ENCODE measurements around the gene DSTYK. TPM values are rescaled to one million over a fixed set of nuclear protein-coding genes. Genes with fewer than 3 reads are reported as not detected.
A peak's percentile ranks its signal among the peaks of the same experiment; 100 is the strongest.

DSTYK gene
- total and polyA plus RNA-seq, 2 donors (not counting 3 experiments of a cell fraction or from before 2014, with no cell fraction given) = 3.6 to 8.7 TPM

DNA sequence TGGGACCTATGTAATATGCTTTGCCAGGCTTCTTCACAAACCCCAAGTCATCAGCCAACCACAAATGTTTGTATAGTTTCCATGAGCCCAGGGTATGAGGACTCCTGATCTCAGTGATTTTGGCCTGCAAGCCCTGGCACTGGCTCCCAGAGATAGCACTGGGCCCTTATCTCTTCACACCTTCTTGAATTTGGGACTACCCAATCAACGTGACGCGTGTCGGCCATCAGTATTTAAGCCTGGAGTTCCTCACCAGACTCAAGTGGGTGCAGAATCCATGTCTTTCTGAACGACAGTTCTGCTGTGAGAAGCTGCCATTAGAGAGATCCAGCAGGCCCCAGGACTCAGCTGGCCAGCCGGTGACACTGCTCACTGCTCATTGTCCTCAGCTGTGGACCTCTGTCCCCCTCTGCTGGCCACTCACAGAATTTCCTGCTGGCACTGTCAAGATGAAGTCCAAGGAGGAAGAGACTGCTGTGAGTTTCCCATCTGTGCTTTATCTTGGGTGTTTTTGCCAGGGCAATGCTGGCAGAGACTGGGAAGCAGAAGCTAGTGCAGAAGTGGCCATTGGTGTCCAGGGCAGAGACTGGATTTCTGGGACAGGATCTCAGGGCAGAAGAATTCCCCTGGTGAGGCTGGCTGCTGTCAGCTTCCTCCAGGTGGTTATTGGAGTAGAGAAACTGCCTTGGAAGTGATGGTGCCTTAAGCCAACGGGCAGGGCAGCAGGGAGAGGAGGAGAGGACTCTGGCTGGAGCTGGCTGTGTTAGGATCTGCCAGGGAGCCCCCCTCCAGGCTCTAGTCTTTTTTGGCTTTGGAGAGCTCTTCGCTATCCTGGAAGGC lies 44.7 kb upstream of the DSTYK start:
- intact Hi-C loops (cut with micrococcal nuclease) = loop anchor here (1.0 to 2.0 kb wide), 9 partner anchors 27 to 315 kb away; partner anchors contain the start of gene DSTYK
- Histone ChIP-seq H3K4me3 (replicated peaks in 1 of 3; ENCODE audit: insufficient read depth in 1 of 3, low read depth in 1 of 3, low read length in 3 of 3) (no peak overlapping the region), H3K4me2 (ENCODE audit: insufficient read depth, low read length) (no peak overlapping the region), H3K9me1 (replicated peaks; ENCODE audit: control insufficient read depth, extremely low read depth, insufficient read depth, low read length) (no peaks in the 10 kb centered on the region), H4K20me1 (replicated peaks; ENCODE audit: control insufficient read depth, extremely low read depth, insufficient read depth, low read length) (no peaks in the 10 kb centered on the region), H3K27me3 (ENCODE audit: control insufficient read depth in 2 of 2, insufficient read depth in 2 of 2, low read length in 2 of 2) (no peaks in the 10 kb centered on the region), H2AFZ (ENCODE audit: low read depth, low read length) (no peak overlapping the region), H3K79me2 (ENCODE audit: control insufficient read depth, insufficient read depth, low read length) (no peaks in the 10 kb centered on the region), H3K36me3 (ENCODE audit: control insufficient read depth in 2 of 2, extremely low read depth in 1 of 2, insufficient read depth in 2 of 2, low read length in 2 of 2) (no peaks in the 10 kb centered on the region), H3K9me3 (replicated peaks; ENCODE audit: control insufficient read depth, insufficient read depth, low read length) (no peaks in the 10 kb centered on the region), H3K27ac (ENCODE audit: insufficient read depth, low read depth, low read length) (no peak overlapping the region), H3K4me1 (ENCODE audit: control insufficient read depth, extremely low read depth, insufficient read depth, low read length) (peaks cover 3% of the 10 kb centered on the region), H3K9ac (replicated peaks; ENCODE audit: extremely low read depth, insufficient read depth, low read length) (no peak overlapping the region)
- ChIA-PET CTCF (interaction anchor here (0.7 to 7.2 kb wide), 49 partner anchors 10 to 449 kb away, joined by 3 to 113 read pairs (median 6); partner anchors contain the start of genes RBBP5 and TMCC2), POLR2A (no interaction called here)
- DNase-seq (ENCODE audit: low read depth, low spot score) (peak; percentile 83), FAIRE-seq (peak; percentile 97)
- TF ChIP-seq EZH2 (IDR thresholded peaks at IDR 0.05; ENCODE audit: borderline replicate concordance, low read depth, low read length, severe bottlenecking) = no peak
- TF ChIP-seq FOS (IDR thresholded peaks at IDR 0.05; ENCODE audit: borderline replicate concordance, insufficient read depth, low read length) = no peak
- TF ChIP-seq, protein P1, sequence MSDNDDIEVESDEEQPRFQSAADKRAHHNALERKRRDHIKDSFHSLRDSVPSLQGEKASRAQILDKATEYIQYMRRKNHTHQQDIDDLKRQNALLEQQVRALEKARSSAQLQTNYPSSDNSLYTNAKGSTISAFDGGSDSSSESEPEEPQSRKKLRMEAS (IDR thresholded peaks at IDR 0.05; ENCODE audit: insufficient read depth, insufficient read length) = no peak
- TF ChIP-seq JUN (IDR thresholded peaks at IDR 0.05; ENCODE audit: borderline replicate concordance, insufficient read depth, insufficient read length, low read depth) = no peak
- TF ChIP-seq, protein P2, sequence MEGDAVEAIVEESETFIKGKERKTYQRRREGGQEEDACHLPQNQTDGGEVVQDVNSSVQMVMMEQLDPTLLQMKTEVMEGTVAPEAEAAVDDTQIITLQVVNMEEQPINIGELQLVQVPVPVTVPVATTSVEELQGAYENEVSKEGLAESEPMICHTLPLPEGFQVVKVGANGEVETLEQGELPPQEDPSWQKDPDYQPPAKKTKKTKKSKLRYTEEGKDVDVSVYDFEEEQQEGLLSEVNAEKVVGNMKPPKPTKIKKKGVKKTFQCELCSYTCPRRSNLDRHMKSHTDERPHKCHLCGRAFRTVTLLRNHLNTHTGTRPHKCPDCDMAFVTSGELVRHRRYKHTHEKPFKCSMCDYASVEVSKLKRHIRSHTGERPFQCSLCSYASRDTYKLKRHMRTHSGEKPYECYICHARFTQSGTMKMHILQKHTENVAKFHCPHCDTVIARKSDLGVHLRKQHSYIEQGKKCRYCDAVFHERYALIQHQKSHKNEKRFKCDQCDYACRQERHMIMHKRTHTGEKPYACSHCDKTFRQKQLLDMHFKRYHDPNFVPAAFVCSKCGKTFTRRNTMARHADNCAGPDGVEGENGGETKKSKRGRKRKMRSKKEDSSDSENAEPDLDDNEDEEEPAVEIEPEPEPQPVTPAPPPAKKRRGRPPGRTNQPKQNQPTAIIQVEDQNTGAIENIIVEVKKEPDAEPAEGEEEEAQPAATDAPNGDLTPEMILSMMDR (IDR thresholded peaks at IDR 0.05; ENCODE audit: extremely low read depth in 1 of 2, insufficient read depth in 1 of 2, low read depth in 1 of 2, low read length in 2 of 2) = peak; percentile 79 to 92
- no TSS peak for BruUV-seq (replicated peaks)
- dilution Hi-C loops (cut with MboI; ENCODE audit: extremely low pct_ligation_motif_present, low sequenced_read_pairs) = no loop called here
